Measurements from ENCODE around the gene FKBP15. TPM values are rescaled to one million over a fixed set of nuclear protein-coding genes. Genes with fewer than 3 reads are reported as not detected.
"Not testable (repeated sequence)": the region's sequence is repeated elsewhere in the genome, so short reads cannot be mapped to it uniquely, and the experiment has no call there.

FKBP15 gene
- total RNA-seq, 3 donors from 2014 or later: 23.3 to 41.0 (median 36.8) TPM

GRCh38 chr9:113151696-113152630 is 69.1 kb downstream of the FKBP15 start:
- DNase-seq (ENCODE audit: low spot score in 2 of 2): no peak
- no peaks in the 10 kb centered on the region for H3K27me3 ChIP-seq
- intact Hi-C loops (cut with DNase I; ENCODE audit: low total_unique reads): no loop called here
- H3K4me3 ChIP-seq: peak overlapping the region; percentile 94 to 97 (median 94)
- H3K36me3 ChIP-seq: no peaks in the 10 kb centered on the region
- peak overlapping the region; percentile 86 to 94 for H3K27ac ChIP-seq
- TF ChIP-seq POLR2AphosphoS5 (IDR thresholded peaks at IDR 0.05): no peak
- TF ChIP-seq POLR2A (IDR thresholded peaks at IDR 0.05): no peak
- TF ChIP-seq, protein P1, sequence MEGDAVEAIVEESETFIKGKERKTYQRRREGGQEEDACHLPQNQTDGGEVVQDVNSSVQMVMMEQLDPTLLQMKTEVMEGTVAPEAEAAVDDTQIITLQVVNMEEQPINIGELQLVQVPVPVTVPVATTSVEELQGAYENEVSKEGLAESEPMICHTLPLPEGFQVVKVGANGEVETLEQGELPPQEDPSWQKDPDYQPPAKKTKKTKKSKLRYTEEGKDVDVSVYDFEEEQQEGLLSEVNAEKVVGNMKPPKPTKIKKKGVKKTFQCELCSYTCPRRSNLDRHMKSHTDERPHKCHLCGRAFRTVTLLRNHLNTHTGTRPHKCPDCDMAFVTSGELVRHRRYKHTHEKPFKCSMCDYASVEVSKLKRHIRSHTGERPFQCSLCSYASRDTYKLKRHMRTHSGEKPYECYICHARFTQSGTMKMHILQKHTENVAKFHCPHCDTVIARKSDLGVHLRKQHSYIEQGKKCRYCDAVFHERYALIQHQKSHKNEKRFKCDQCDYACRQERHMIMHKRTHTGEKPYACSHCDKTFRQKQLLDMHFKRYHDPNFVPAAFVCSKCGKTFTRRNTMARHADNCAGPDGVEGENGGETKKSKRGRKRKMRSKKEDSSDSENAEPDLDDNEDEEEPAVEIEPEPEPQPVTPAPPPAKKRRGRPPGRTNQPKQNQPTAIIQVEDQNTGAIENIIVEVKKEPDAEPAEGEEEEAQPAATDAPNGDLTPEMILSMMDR (IDR thresholded peaks at IDR 0.05): no peak
- peaks cover 3 to 8% of the 10 kb centered on the region in 2 donors for H3K4me1 ChIP-seq
- H3K9me3 ChIP-seq: no peaks in the 10 kb centered on the region

DNA sequence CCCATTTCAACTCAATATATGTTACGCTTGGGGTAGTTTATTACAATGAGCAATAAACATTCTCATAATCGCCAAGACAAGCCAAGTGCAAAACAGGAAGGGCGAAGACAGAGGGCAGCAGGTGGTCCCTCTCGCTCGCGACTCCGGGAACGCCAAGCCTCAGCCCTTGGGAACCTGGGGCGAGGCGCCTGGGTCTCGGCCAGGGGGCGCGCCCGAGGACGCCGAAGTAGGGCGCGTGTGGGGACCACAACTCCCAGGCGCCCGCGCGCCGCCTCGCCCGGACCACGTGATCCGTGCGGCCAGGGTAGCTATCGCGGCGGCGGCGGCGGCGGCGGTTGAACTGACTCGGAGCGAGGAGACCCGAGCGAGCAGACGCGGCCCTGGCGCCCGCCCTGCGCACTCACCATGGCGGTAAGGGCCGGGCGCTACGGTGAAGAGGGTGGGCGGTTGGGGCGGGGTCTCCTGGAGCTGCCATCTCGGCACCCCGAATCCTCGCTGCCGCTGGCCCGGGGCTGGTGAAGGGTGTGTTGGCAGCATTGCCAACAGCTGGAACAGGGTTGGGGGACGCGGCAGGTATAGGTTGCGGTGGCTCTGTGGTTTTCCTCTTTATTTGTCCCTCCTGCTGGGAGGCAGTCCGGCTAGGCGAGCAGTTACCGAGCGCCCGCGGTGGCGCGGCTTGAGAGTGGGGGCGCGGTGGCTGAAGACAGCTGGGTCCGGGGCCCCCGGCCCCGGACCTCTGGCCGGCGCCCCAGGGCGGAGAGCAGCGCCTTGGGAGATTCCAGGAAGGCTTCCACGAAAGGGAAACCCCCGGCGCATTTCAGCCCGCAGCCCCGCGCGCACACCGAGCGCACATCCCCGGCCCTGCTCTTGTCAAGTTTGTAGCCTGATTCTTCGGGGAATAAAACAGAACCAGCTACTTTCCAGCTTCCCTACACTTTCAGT is 70.1 kb downstream of the FKBP15 start, which contains the start of gene SLC31A2:
TSS of gene SLC31A2 (plus strand) at position 338 of the 942 bp plus-strand sequence. CDS start at position 406, 68 bp downstream.
- Histone ChIP-seq H3K4me3 (peak within 1 kb of the TSS; percentile 94 to 97 (median 94)), H3K27ac (peak within 1 kb of the TSS; percentile 86 to 94), H3K4me1 (peaks cover 3 to 8% of the 10 kb centered on the region in 2 donors), H3K36me3 (no peaks in the 10 kb centered on the region), H3K9me3 (no peaks in the 10 kb centered on the region), H3K27me3 (no peaks in the 10 kb centered on the region)
- intact Hi-C loops (cut with DNase I; ENCODE audit: low total_unique reads): no loop called here
- TF ChIP-seq POLR2AphosphoS5 (IDR thresholded peaks at IDR 0.05) (peak; percentile 16 to 63 (median 60)), POLR2A (IDR thresholded peaks at IDR 0.05) (no peak)
- TF ChIP-seq, protein P1 (IDR thresholded peaks at IDR 0.05): peak in 1 of 3 donors; percentile 22
- peak; percentile 82 to 86 for DNase-seq (ENCODE audit: low spot score in 2 of 2)

DNA sequence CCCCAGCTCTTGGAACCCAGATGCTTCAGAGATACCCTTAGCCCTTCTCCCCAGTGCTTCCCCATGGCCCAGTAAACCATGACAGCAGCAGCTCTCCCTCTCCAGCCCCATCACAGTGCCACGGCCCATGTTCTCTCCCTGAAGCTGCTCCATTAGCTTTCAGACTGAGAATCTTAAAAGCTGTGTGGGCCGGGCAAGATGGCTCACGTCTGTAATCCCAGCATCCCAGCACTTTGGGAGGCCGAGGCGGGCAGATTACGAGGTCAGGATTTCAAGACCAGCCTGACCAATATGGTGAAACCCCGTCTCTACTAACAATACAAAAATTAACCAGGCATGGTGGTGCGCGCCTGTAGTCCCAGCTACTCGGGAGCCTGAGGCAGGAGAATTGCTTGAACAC is 71.5 kb downstream of the FKBP15 start:
- H3K27ac ChIP-seq; intact Hi-C loops (cut with DNase I; ENCODE audit: low total_unique reads); H3K4me3 ChIP-seq; H3K27me3 ChIP-seq; H3K4me1 ChIP-seq; H3K36me3 ChIP-seq; H3K9me3 ChIP-seq; DNase-seq (ENCODE audit: low spot score in 2 of 2): not testable (repeated sequence)

GRCh38 chr9:113148781-113149510 is 72.1 kb downstream of the FKBP15 start:
- DNase-seq (ENCODE audit: low spot score in 2 of 2): no peak
- Histone ChIP-seq H3K9me3 (no peaks in the 10 kb centered on the region), H3K4me3 (no peak overlapping the region), H3K36me3 (no peaks in the 10 kb centered on the region), H3K4me1 (peaks cover under 1 to 4% of the 10 kb centered on the region in 2 donors), H3K27me3 (no peaks in the 10 kb centered on the region), H3K27ac (no peak overlapping the region)
- TF ChIP-seq POLR2A (IDR thresholded peaks at IDR 0.05): no peak
- TF ChIP-seq, protein P1 (IDR thresholded peaks at IDR 0.05): no peak
- TF ChIP-seq POLR2AphosphoS5 (IDR thresholded peaks at IDR 0.05): no peak
- intact Hi-C loops (cut with DNase I; ENCODE audit: low total_unique reads): no loop called here

- peaks cover 0 to 4% of the 10 kb centered on the region in 2 donors for H3K4me1 ChIP-seq
- H3K9me3 ChIP-seq: no peaks in the 10 kb centered on the region
- no peaks in the 10 kb centered on the region for H3K27me3 ChIP-seq
- TF ChIP-seq POLR2AphosphoS5 (IDR thresholded peaks at IDR 0.05): no peak
- no peak for TF ChIP-seq POLR2A (IDR thresholded peaks at IDR 0.05)
- no peak for DNase-seq (ENCODE audit: low spot score in 2 of 2)
- no peak overlapping the region for H3K27ac ChIP-seq
- no peak overlapping the region for H3K4me3 ChIP-seq
- H3K36me3 ChIP-seq: no peaks in the 10 kb centered on the region
- intact Hi-C loops (cut with DNase I; ENCODE audit: low total_unique reads): no loop called here
Measured at GRCh38 chr9:113148372-113148705, 72.7 kb downstream of the FKBP15 start.
